Measurements from ENCODE around the gene TBC1D22A.

GRCh38 chr22:47188261-47189055, 426.0 kb downstream of the TBC1D22A start:
- TF ChIP-seq CTCF (IDR thresholded peaks at IDR 0.05) (no peak), POLR2A (IDR thresholded peaks at IDR 0.05) (no peak)

All from Peyer's patch (tissue), 4 donors.